NOMO-1 treated with DMSO at 0.1 percent for 48 hours (cell line): ENCODE measurements around the gene IGF1.

ENCODE experiments used
- DNase-seq: peaks from one replicate; lab custom pipeline; 2025; ENCODE audit not compliant: unreplicated experiment; lab: John Stamatoyannopoulos, UW

The IGF1 gene

DNA sequence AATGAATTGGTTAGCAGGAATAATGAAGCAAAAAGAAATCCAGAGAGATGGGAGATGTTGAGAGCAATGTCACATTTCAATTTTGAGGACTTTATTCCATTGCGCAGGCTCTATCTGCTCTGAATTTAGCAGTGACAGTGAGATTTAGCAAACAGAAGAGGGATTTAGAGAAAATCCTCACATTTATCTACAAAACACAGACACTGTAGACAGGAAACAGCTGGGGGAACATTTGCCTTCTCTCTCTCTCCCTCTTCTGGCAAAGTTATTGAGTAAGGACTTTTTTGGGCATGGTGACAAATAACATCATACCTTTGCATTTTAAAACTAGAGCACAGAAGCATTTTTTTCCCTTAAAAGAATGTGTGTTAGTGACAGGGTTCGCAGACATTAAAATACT, at the start of gene IGF1:
Gene IGF1 (minus strand): TSS at position 158 of the 400 bp plus-strand sequence. CDS start 182 bp downstream, outside the sequence.
- DNase-seq: peak; percentile 18

DNA sequence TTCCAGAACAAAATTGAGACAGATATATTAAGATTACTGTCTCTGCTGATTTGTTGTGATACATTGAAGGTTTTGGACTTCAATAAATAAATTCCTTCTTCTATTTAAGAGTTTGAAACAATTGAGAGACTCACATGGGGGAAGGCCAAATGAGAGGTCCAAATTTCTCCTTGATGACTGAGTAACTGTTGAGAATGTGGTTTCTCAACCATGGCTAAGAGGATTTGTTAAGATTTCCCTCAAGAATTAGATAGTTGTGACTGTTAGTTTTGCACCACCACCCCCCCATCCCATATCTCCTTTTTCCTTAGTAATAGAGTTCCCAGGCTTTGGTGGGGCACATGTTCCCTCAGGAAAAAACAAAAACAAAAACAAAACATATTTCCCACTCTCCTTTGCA, 47.7 kb upstream of the IGF1 start:
- no peak for DNase-seq

- DNase-seq: no peak
Measured at GRCh38 chr12:102527171-102527720, 46.9 kb upstream of the IGF1 start.

DNA sequence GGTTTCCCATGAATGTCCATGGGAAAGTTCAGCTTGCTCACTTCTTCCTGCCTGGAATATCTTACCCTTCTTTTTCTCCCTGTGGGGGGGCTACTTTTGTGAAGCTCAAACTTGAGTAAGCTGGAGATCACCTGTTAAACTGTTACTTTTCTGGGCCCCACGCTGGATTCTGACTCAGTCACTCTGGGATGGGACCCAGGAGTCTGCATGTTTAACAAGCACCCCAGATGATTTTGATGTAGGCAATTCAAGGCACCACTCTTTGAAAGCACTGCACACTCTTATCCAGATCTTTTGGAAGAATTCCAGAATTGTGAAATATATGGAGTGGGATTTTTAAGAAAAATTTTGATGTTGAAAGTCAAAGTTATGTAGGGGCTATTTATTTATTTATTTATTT, 46.3 kb upstream of the IGF1 start:
- no peak for DNase-seq

- DNase-seq: no peak
Measured at GRCh38 chr12:102522768-102523167, 42.4 kb upstream of the IGF1 start.

GRCh38 chr12:102521662-102522277, 41.4 kb upstream of the IGF1 start:
- no peak for DNase-seq

GRCh38 chr12:102518871-102519270, 38.5 kb upstream of the IGF1 start:
- no peak for DNase-seq

GRCh38 chr12:102514696-102515095, 34.3 kb upstream of the IGF1 start:
- no peak for DNase-seq

DNA sequence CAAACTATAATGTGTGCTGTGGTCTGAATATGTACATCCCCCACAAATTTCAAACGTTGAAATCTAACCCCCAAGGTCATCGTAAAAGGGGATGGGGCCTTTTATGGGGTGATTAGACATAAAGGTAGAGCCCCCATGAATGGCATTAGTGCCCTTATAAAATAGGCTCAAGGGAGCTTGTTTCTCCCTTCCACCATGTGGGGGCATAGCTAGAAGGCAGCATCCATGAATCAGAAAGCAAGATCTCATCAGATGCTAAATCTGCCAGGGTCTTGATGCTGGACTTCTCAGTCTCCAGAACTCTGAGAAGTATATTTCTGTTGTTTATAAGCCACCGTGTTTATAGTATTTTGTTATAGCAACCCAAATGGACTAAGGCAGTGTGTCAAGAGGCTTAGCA, 33.4 kb upstream of the IGF1 start:
- no peak for DNase-seq

GRCh38 chr12:102513272-102513671, 32.9 kb upstream of the IGF1 start:
- no peak for DNase-seq

DNA sequence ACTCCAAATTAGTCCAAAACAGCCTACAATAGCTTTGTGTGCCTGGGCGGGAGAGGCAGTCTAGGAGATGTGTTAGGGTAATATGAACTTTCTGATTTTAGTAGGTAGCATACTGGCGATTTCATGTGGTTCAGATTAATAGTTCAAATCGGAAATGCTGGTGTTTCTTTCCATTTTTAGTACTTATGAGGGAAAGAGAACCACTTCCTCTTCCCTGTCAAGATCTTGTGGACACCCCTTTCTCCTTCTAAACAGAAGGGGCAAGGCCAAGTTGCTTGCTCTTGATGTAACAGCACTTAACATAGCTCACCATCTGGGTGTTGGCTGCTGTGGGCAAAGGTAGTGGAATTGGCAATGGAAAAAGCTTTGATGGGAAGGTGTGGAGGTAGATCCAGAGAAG, 32.2 kb upstream of the IGF1 start:
- peak; percentile 69 for DNase-seq

DNA sequence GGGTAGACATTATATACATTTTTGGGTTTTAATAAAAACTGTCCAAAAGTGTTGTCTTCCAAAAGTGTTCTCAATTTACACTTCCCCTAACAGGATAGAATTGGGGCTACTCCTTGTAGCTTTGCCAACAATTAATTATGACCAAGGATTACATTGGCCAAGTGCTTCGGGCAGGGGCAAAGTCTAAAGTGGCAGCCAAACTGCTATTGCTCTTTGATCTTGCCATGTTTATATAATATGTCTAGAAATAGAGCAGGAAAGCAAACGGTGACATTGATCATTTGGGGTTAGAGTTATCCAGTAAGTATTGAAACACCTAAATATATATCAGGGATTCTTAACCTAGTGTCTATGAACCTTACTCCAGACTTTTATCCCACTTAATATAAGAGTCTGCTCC, 31.2 kb upstream of the IGF1 start:
- DNase-seq: no peak

DNA sequence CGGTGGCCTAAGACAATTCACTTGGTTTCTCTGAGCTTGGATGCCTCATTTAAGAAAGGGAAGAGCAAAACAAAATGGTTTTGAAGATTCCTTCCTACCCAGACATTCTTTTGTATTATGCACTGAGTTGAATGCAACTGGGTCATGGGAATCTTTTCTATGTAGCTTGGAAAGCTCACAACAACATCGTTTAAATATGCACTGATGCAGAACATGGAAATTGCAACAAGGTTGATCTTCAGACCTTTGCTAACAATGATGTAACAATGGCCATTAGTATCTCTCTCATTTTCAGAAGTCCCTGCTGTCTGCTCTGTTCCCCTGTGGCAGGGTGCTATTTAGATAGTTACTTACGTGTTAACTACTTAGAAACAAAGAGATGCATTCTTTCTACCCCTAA, 30.1 kb upstream of the IGF1 start:
- peak; percentile 8 for DNase-seq

DNA sequence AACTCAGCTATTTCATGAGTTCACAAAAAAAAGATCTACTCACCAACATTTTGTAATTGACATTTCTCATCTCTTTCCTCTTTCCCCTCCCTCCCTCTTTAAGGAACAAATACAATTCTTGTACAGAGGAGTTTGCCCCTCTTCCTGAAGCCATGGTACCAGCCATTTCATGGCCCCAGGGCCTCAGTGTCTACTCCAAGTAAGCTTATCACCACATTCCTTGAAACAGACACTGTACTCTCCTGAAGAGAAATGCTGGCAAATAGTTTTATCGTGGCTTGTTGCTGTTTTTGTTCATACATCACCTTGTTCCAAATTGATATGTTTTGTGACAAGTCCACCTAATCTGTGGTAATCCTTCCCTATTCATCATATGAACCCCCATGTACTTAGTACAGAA, 29.7 kb upstream of the IGF1 start:
- DNase-seq: no peak

- no peak for DNase-seq
Measured at GRCh38 chr12:102509123-102509626, 28.8 kb upstream of the IGF1 start.

GRCh38 chr12:102508052-102508451, 27.7 kb upstream of the IGF1 start:
- no peak for DNase-seq

DNA sequence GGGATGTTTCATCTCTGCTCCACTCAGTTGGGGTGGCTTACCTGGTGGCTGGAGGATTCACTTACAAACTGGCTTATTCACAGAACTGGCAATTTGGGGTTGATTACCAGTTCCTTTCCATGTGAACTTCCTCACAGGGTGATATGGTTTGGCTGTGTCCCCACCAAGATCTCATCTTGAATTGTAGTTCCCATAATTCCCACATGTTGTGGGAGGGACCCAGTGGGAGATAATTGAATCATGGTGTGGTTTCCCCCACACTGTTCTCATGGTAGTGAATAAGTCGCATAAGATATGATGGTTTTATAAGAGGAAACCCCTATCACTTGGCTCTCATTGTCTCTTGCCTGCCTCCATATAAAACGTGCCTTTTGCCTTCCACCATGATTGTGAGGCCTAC, 26.9 kb upstream of the IGF1 start:
- DNase-seq: no peak

GRCh38 chr12:102504871-102505270, 24.5 kb upstream of the IGF1 start:
- no peak for DNase-seq

GRCh38 chr12:102504280-102504679, 23.9 kb upstream of the IGF1 start:
- peak; percentile 74 for DNase-seq

DNA sequence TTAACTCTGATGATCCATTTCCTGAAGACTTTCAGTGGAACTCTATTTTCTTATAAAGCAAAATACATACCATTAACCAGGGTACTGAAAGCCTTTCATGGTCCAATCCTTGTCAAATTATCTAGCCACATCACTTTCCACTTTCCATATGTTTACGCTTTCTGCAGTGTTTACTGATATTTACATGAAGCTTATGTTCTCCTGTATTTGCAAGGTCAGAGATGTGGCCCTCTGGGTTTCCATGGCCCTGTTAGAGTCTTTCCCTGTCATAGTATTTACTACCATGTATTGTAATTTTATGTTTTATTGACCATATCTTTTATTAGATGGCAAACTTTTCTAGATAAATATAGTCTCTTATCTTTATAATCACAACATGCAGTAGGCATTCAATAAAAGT, 23.5 kb upstream of the IGF1 start:
- DNase-seq: no peak

DNA sequence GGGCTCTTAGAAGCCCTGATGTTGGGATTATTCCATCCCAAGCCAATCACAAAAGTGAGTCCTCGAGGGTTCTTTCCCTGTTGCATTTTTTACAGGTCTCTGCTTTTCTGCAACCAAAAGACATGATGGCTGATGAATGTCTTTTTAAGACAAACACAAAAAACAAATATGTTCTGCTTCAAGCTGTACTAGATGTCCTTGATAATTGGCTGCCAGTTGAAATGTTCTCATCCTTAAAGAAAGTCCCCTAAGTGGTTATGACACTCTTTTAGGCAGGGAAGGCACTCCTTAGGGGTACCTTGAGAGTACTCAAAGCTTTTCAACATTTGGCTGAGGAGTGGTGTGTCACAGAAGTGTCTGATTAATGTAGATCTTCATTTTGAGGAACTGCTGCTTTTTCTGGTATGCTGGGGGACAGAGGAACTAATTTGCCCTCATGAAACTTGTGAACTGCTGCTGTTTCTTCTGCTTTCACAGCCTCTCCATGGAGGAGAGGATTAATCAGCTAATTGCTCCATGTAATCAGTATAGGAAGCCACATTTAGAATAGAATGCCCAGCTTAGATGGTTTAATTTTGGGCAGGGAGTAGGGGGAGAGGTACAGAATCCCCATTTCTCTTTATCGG, 22.8 kb upstream of the IGF1 start:
- peak; percentile 93 for DNase-seq

- peak; percentile 29 for DNase-seq
Measured at GRCh38 chr12:102501773-102502172, 21.4 kb upstream of the IGF1 start.

- DNase-seq: peak; percentile 59
Measured at GRCh38 chr12:102498471-102498870, 18.1 kb upstream of the IGF1 start.
